IMR-90 (cell line): ENCODE data around the gene TTC16. TPM values are rescaled to one million over a fixed set of nuclear protein-coding genes. Genes with fewer than 3 reads are reported as not detected.

Source experiments
- ATAC-seq: fragments of 200-7000 bp; cut with Tn5 transposase; 2 replicates; pipeline ENCODE4 v1.9.1; 2020; ENCODE audit warnings: low read depth, mild to moderate bottlenecking, moderate library complexity
- Bru-seq: library from RNA; stranded (reverse); fragments of 400-500 nt; gene quantifications from one replicate; lab custom pipeline; 2021; lab: Mats Ljungman, UMichigan
- BruChase-seq, 2 experiments: library from RNA; stranded (reverse); fragments of 400-500 nt; gene quantifications; one replicate each; lab custom pipeline; 2021; lab: Mats Ljungman, UMichigan
- BruUV-seq: library from RNA; stranded (reverse); fragments of 400-500 nt; replicated peaks from 2 replicates; lab custom pipeline; 2021; lab: Mats Ljungman, UMichigan
- CTCF ChIA-PET: fragments of 300-600 bp; formaldehyde crosslinking; extraction: SDS; loops from one replicate; lab custom pipeline; 2021; ENCODE audit warnings: antibody characterized with exemption; lab: Yijun Ruan, JAX
- POLR2A ChIA-PET: fragments of 300-600 bp; sonication (Branson Sonifier 250); formaldehyde crosslinking; loops from one replicate; lab custom pipeline; 2022; ENCODE audit warnings: antibody characterized with exemption; ENCODE audit not compliant: unreplicated experiment; lab: Charles Lee
- DNase-seq: peaks from one replicate; pipeline ENCODE4 v3.0.0; 2013
- H2AFZ ChIP-seq: replicated peaks from 2 replicates; pipeline ENCODE3; 2013; ENCODE audit warnings: low read length, mild to moderate bottlenecking; ENCODE audit not compliant: poor library complexity
- H2AK5ac ChIP-seq: 2 replicates; pipeline ENCODE4 v1.6.1; 2013; ENCODE audit warnings: low read depth, low read length, inconsistent platforms
- H2AK9ac ChIP-seq: replicated peaks from 2 replicates; pipeline ENCODE3; 2013; ENCODE audit warnings: mild to moderate bottlenecking, low read depth, low read length, moderate library complexity; ENCODE audit not compliant: poor library complexity
- H2BK120ac ChIP-seq: 2 replicates; pipeline ENCODE4 v1.6.1; 2013; ENCODE audit warnings: low read depth, low read length, inconsistent platforms
- H2BK15ac ChIP-seq: 3 replicates; pipeline ENCODE4 v1.6.1; 2013; ENCODE audit warnings: low read depth, low read length, inconsistent platforms
- H2BK20ac ChIP-seq: 2 replicates; pipeline ENCODE4 v1.6.1; 2013; ENCODE audit warnings: low read depth, mild to moderate bottlenecking, inconsistent platforms, low read length, moderate library complexity
- H2BK5ac ChIP-seq: 2 replicates; pipeline ENCODE4 v1.6.1; 2013; ENCODE audit warnings: mild to moderate bottlenecking, low read depth, low read length, inconsistent platforms; ENCODE audit not compliant: poor library complexity, severe bottlenecking
- H3K14ac ChIP-seq: replicated peaks from 2 replicates; pipeline ENCODE4 v1.6.1; 2013; ENCODE audit warnings: low read depth, low read length, inconsistent platforms
- H3K18ac ChIP-seq: 2 replicates; pipeline ENCODE4 v1.6.1; 2013; ENCODE audit warnings: low read depth, low read length, control low read depth
- H3K23ac ChIP-seq: 2 replicates; pipeline ENCODE4 v1.6.1; 2013; ENCODE audit warnings: low read depth, low read length, inconsistent platforms
- H3K27ac ChIP-seq: 2 replicates; pipeline ENCODE4 v1.5.1; 2013; ENCODE audit warnings: mild to moderate bottlenecking, control low read depth, low read length; ENCODE audit not compliant: insufficient read depth
- H3K27me3 ChIP-seq: 2 replicates; pipeline ENCODE4 v1.6.1; 2013; ENCODE audit warnings: low read length; ENCODE audit not compliant: control insufficient read depth, insufficient read depth
- H3K36me3 ChIP-seq: 2 replicates; pipeline ENCODE4 v1.6.1; 2013; ENCODE audit warnings: low read length, mixed read lengths; ENCODE audit not compliant: control insufficient read depth, insufficient read depth
- H3K4ac ChIP-seq: 2 replicates; pipeline ENCODE4 v1.6.1; 2013; ENCODE audit warnings: low read depth, low read length, inconsistent platforms
- H3K4me1 ChIP-seq: 2 replicates; pipeline ENCODE4 v1.6.1; 2013; ENCODE audit warnings: low read length, mixed read lengths; ENCODE audit not compliant: control insufficient read depth, insufficient read depth
- H3K4me2 ChIP-seq: 2 replicates; pipeline ENCODE4 v1.6.1; 2013; ENCODE audit warnings: low read depth, mild to moderate bottlenecking, control low read depth, low read length, moderate library complexity
- H3K4me3 ChIP-seq: 2 replicates; pipeline ENCODE4 v1.5.1; 2013; ENCODE audit warnings: low read depth, mild to moderate bottlenecking, control low read depth, low read length, moderate library complexity; ENCODE audit not compliant: insufficient read depth
- H3K56ac ChIP-seq: 2 replicates; pipeline ENCODE4 v1.6.1; 2013; ENCODE audit warnings: low read length, inconsistent platforms; ENCODE audit not compliant: insufficient read depth; ENCODE audit errors: extremely low read depth
- H3K79me1 ChIP-seq, 2 experiments: 2 replicates each; pipeline ENCODE4 v1.6.1; 2013; ENCODE audit warnings: low read length in 2 of 2, inconsistent platforms in 1 of 2, low read depth in 1 of 2
- H3K9ac ChIP-seq: 2 replicates; pipeline ENCODE4 v1.6.1; 2013; ENCODE audit warnings: low read depth, low read length, control low read depth
- H3K9me1 ChIP-seq: 2 replicates; pipeline ENCODE4 v1.6.1; 2013; ENCODE audit warnings: low read length, inconsistent platforms; ENCODE audit not compliant: insufficient read depth
- H3K9me3 ChIP-seq: 2 replicates; pipeline ENCODE4 v1.6.1; 2013; ENCODE audit warnings: low read length; ENCODE audit not compliant: control insufficient read depth, insufficient read depth
- H4K20me1 ChIP-seq: 2 replicates; pipeline ENCODE4 v1.6.1; 2013; ENCODE audit warnings: low read length, inconsistent platforms; ENCODE audit not compliant: insufficient read depth
- H4K5ac ChIP-seq: 2 replicates; pipeline ENCODE4 v1.6.1; 2013; ENCODE audit warnings: mild to moderate bottlenecking, low read depth, low read length, control low read depth
- H4K8ac ChIP-seq, 2 experiments: 2 replicates each; pipeline ENCODE4 v1.6.1; 2013; ENCODE audit warnings: low read depth in 2 of 2, low read length in 2 of 2, control low read depth in 1 of 2, inconsistent platforms in 1 of 2
- H4K91ac ChIP-seq: 2 replicates; pipeline ENCODE4 v1.6.1; 2013; ENCODE audit warnings: low read depth, low read length, inconsistent platforms; ENCODE audit not compliant: insufficient read depth
- MAZ ChIP-seq: IDR thresholded peaks from 2 replicates; pipeline ENCODE4 v1.6.1; 2012; ENCODE audit warnings: low read depth, mild to moderate bottlenecking, low read length, improper control_type of control experiment, moderate library complexity, borderline replicate concordance
- MXI1 ChIP-seq: IDR thresholded peaks from 2 replicates; pipeline ENCODE4 v1.6.1; 2012; ENCODE audit warnings: low read depth, mild to moderate bottlenecking, low read length, moderate library complexity, borderline replicate concordance
- POLR2A ChIP-seq: IDR thresholded peaks from 2 replicates; pipeline ENCODE4 v1.6.1; 2012; ENCODE audit warnings: mild to moderate bottlenecking, low read depth, low read length
- WGBS, 2 experiments: methylation state at CpG; one replicate each; pipeline versions ENCODE4 v1.1.5 to v1.1.7; 2013; ENCODE audit warnings: missing lambda C conversion rate in 2 of 2; ENCODE audit not compliant: insufficient read length in 1 of 2; ENCODE audit errors: extremely low coverage in 2 of 2; 5-methylcytosine and 5-hydroxymethylcytosine counted together
- dilution Hi-C: fragments of 300-500 bp; cut with HindIII; formaldehyde crosslinking; loops from one replicate; pipeline ENCODE4 v1.14.3; 2018; ENCODE audit warnings: low sequenced_read_pairs; ENCODE audit not compliant: unreplicated experiment
- in situ Hi-C: fragments of 300-500 bp; cut with MboI; formaldehyde crosslinking; loops from 3 replicates; pipeline ENCODE4 v1.14.3; 2019; ENCODE audit warnings: low sequenced_read_pairs, inconsistent platforms, mixed read lengths
- intact Hi-C: fragments of 100-400 bp; cut with micrococcal nuclease; formaldehyde crosslinking; loops from 2 replicates; pipeline ENCODE4 v1.10.0; 2022
- long read RNA-seq: library from polyadenylated mRNA; unstranded; transcript quantifications from one replicate; pipeline ENCODE4 v2.0.0, GENCODE V29; 2021; ENCODE audit not compliant: unreplicated experiment
- polyA plus RNA-seq, 3 experiments: library from polyadenylated mRNA; depleted of rRNA; stranded (reverse); fragments of >200 nt; gene quantifications; 2 replicates each; pipeline ENCODE4 v1.2.3, GENCODE V29; 2012; ENCODE audit warnings: low replicate concordance in 1 of 3
- total RNA-seq: library from RNA; depleted of rRNA; stranded (reverse); fragments of >200 nt; gene quantifications from 2 replicates; pipeline ENCODE4 v1.2.3, GENCODE V29; 2012; rRNA removed
- TF ChIP-seq, protein P1 (sequence below): fragments of 150-350 bp; IDR thresholded peaks from 2 replicates; pipeline ENCODE4 v1.6.1; 2016; ENCODE audit warnings: low read depth, mild to moderate bottlenecking, low read length, moderate library complexity, borderline replicate concordance

TTC16 gene, protein sequence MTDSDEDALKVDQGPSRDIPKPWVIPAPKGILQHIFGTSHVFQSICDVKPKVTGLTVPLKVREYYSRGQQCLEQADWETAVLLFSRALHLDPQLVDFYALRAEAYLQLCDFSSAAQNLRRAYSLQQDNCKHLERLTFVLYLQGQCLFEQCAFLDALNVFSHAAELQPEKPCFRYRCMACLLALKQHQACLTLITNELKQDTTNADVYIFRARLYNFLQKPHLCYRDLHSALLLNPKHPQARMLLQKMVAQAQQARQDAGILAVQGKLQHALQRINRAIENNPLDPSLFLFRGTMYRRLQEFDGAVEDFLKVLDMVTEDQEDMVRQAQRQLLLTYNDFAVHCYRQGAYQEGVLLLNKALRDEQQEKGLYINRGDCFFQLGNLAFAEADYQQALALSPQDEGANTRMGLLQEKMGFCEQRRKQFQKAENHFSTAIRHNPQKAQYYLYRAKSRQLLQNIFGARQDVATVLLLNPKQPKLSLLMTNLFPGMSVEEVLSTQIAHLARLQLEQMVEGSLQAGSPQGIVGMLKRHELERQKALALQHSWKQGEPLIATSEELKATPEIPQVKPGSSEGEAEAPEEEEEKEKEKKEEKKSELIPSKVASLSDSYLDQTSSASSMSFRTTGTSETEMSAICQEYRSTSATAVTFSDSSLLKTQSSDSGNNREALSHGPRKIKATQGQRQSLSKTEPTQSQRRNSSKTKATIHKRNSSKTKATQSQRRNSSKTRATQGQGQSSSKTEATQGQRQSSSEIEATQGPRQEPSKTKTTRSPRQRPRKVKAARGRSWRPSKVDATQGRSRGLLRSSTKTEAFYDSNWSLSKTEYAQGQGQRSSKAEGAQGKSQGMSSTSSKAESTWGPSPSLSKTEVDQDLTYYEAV
- not detected in 2 replicates for total RNA-seq
- 0.02 and 0.03 TPM in 2 replicates for polyA plus RNA-seq (2012; rRNA removed)
- polyA plus RNA-seq (2012; cell fraction: cytosol; rRNA removed) = 0.03 TPM in 1 of 2 replicates, not detected in the other
- polyA plus RNA-seq (2012; cell fraction: nucleus; rRNA removed; ENCODE audit: low replicate concordance) = 0.08 and 0.11 TPM in 2 replicates
- Bru-seq, nascent RNA = percentile 3 among the genes with signal in this experiment
- BruChase-seq, experiment 1, labeled RNA remaining after a 6-hour chase = not detected
- percentile 6 among the genes with signal in this experiment for BruChase-seq, experiment 2, labeled RNA remaining after a 2-hour chase
- long read RNA-seq = 0 reads

DNA sequence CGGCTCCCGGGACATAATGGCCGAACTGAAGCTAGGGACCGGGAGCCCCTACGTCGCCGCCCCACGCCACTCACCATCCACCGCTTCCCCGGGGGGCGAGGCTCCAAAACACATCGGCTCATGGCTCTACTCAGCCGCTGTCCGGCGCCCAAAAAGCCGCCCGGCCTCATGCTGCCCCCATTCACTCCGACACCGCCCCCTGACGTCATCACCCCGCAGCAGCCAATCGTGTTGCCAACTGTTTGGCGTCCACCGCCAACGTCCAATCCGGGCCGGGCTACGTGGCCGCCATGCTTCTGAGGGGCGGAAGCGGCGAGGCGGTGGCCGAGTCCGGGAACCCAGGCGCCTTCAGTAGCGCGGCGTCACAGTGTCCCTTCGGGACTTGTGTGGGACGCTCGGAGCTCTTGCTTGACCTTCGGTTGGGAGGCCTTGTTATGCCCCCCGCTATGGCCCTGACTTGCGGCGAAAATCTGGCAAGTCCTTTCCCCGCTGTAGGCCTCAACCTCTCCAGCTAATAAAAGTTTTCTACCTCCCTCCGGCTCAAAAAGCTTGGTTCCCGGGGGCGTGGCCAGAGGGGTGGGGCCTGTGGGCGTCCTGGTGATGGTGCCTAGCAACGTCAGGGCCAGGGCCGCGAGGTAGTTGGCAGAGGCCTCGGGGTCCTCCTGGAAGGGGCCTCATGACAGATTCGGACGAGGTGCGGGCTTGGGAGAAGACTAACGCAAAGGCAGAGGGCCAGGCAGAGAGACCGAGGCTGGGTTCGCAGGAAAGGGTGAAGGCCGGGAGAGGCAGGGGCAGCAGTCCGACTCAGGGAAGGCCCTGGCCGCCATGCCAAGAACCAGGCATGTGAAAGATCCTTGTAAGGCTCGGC, at the start of gene TTC16, which contains the start of gene PTRH1:
Gene TTC16, plus strand, starts transcription at position 610 of the 868 bp plus-strand sequence. Its CDS starts 67 bp downstream, at position 677.
Gene PTRH1, minus strand, starts transcription at position 194 of the 868 bp plus-strand sequence. Its CDS starts 24 bp downstream, at position 170.
- DNase-seq (peak; percentile 93), ATAC-seq (peak; percentile 98)
- intact Hi-C loops = loop anchor here (1.0 kb wide), 1 partner anchor 125 kb away; no protein-coding TSS in a partner anchor
- peak within 1 kb of the TSS; percentile 26 to 86; a peak in 3 of 4 replicates for H4K8ac ChIP-seq
- no peak within 1 kb of the TSS; the same call in 1 of the 2 replicates for H3K56ac ChIP-seq
- H3K4me3 ChIP-seq = peak within 1 kb of the TSS; percentile 80
- peak within 1 kb of the TSS; percentile 59; the same call in 1 of the 2 replicates for H2AK5ac ChIP-seq
- H3K4me2 ChIP-seq = peak within 1 kb of the TSS; percentile 84
- H3K9me3 ChIP-seq = no peaks in the 10 kb centered on the region
- no peak within 1 kb of the TSS; the same call in 2 of the 3 replicates for H2BK15ac ChIP-seq
- H4K5ac ChIP-seq = peak within 1 kb of the TSS; percentile 51
- H4K91ac ChIP-seq = no peak within 1 kb of the TSS
- in situ Hi-C loops = no loop called here
- peak within 1 kb of the TSS; percentile 99 for H2AFZ ChIP-seq
- H3K27ac ChIP-seq = peak within 1 kb of the TSS; percentile 46
- no peak within 1 kb of the TSS for H2BK120ac ChIP-seq
- H3K27me3 ChIP-seq = no peaks in the 10 kb centered on the region
- 0 out of 2 replicates have a peak within 1 kb of the TSS, but pooled peaks have one; percentile 25 for H2BK20ac ChIP-seq
- peaks cover 7% of the 10 kb centered on the region for H4K20me1 ChIP-seq
- H3K14ac ChIP-seq = 0 out of 2 replicates have a peak within 1 kb of the TSS, but pooled peaks have one; percentile 51
- H3K4ac ChIP-seq = peak within 1 kb of the TSS; percentile 30; the same call in 1 of the 2 replicates
- peak within 1 kb of the TSS; percentile 97 for H2AK9ac ChIP-seq
- WGBS, 2 experiments = 8% methylated on average over 33 of the region's 65 CpGs; no CpG with 5 or more reads in 1 of the 2 experiments
- CTCF ChIA-PET = interaction anchor here (2.0 kb wide), 1 partner anchor 19 kb away, joined by 7 read pairs; the partner anchor contains the start of gene TOR2A
- BruUV-seq = no TSS peak
- peaks cover 2 to 14% of the 10 kb centered on the region in 2 experiments; a peak in 3 of 4 replicates for H3K79me1 ChIP-seq
- no peaks in the 10 kb centered on the region for H3K36me3 ChIP-seq
- peaks cover 7% of the 10 kb centered on the region for H3K4me1 ChIP-seq
- dilution Hi-C loops = no loop called here
- peak within 1 kb of the TSS; percentile 49 for H3K9ac ChIP-seq
- H3K23ac ChIP-seq = peak within 1 kb of the TSS; percentile 87
- no peaks in the 10 kb centered on the region; the same call in 1 of the 2 replicates for H3K9me1 ChIP-seq
- TF ChIP-seq, protein P1, sequence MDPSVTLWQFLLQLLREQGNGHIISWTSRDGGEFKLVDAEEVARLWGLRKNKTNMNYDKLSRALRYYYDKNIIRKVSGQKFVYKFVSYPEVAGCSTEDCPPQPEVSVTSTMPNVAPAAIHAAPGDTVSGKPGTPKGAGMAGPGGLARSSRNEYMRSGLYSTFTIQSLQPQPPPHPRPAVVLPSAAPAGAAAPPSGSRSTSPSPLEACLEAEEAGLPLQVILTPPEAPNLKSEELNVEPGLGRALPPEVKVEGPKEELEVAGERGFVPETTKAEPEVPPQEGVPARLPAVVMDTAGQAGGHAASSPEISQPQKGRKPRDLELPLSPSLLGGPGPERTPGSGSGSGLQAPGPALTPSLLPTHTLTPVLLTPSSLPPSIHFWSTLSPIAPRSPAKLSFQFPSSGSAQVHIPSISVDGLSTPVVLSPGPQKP = no peak
- TF ChIP-seq MXI1 (peak; percentile 68), MAZ (peak; percentile 45; the same call in 1 of the 2 replicates), POLR2A (peak; percentile 43; the same call in 1 of the 2 replicates)
- peak within 1 kb of the TSS; percentile 32 for H2BK5ac ChIP-seq
- H3K18ac ChIP-seq = no peak within 1 kb of the TSS; the same call in 1 of the 2 replicates
- POLR2A ChIA-PET = no interaction called here
